Measurements from ENCODE around the gene UBE2D2. TPM values are rescaled to one million over a fixed set of nuclear protein-coding genes. Genes with fewer than 3 reads are reported as not detected.

The UBE2D2 gene
- total and polyA plus RNA-seq, 2 of the 4 experiments (the other 2 are of a cell fraction): 26.9 to 35.7 TPM

DNA sequence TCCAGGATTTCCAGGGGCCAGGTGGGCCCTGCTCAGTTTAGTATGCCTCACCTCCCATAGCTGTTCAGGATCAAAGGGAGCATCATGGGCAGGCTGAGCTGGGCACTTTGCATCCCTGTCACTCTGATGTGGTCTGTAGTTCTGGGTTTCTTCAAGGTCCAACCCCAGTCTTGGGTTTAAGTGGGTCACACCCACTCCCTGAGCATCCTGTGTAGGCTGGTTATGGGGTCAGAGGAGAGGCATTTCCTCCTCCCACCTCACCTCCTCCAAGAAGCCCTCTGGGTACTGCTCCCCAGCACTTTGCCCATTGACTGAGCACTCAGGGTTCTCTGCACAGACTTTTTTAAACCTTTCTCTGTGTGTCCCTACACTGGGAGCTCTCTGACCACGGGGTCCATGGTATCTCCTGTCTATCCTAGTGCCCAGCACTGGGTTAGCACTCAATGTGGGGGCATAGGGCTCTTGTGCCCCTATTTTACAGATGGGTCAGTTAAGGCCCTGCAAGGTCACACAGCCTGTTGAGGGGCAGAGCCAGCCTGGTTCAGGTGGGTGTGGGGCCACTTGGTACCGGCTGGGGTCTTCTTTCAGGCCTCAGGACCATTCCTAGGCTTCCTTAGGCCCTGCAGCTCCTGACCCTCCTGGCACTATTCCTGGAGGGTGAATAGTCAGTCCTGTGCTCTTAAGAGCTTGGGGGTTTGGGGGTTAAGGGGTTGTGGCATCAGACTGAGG, 106.0 kb downstream of the UBE2D2 start:
- peak overlapping the region; percentile 84 to 94 for H4K8ac ChIP-seq (ENCODE audit: low read depth in 2 of 2, low read length in 2 of 2)
- H2BK20ac ChIP-seq (ENCODE audit: low read depth, low read length): peak overlapping the region; percentile 29
- H4K20me1 ChIP-seq (ENCODE audit: insufficient read depth, low read length): 0 out of 2 replicates have a peak, but pooled peaks cover 3% of the 10 kb centered on the region
- no peak overlapping the region for H3K4me3 ChIP-seq (ENCODE audit: insufficient read depth, low read depth, low read length)
- TF ChIP-seq, protein P1, sequence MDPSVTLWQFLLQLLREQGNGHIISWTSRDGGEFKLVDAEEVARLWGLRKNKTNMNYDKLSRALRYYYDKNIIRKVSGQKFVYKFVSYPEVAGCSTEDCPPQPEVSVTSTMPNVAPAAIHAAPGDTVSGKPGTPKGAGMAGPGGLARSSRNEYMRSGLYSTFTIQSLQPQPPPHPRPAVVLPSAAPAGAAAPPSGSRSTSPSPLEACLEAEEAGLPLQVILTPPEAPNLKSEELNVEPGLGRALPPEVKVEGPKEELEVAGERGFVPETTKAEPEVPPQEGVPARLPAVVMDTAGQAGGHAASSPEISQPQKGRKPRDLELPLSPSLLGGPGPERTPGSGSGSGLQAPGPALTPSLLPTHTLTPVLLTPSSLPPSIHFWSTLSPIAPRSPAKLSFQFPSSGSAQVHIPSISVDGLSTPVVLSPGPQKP (IDR thresholded peaks at IDR 0.05; ENCODE audit: borderline replicate concordance, low read depth, low read length): no peak
- TF ChIP-seq FOS (IDR thresholded peaks at IDR 0.05; ENCODE audit: low read depth, low read length): no peak
- TF ChIP-seq POLR2A (IDR thresholded peaks at IDR 0.05; ENCODE audit: low read depth, low read length): 0 out of 2 replicates have a peak, but pooled peaks have one; percentile 12
- no peak for TF ChIP-seq CEBPB (IDR thresholded peaks at IDR 0.05; ENCODE audit: low read depth, low read length)
- no peak for TF ChIP-seq RAD21 (IDR thresholded peaks at IDR 0.05; ENCODE audit: low read length)
- no peak overlapping the region for H3K18ac ChIP-seq (ENCODE audit: low read depth, low read length)
- peak overlapping the region; percentile 46 for H3K14ac ChIP-seq (replicated peaks; ENCODE audit: low read depth, low read length)
- intact Hi-C loops (cut with micrococcal nuclease): no loop called here
- peaks cover 3% of the 10 kb centered on the region; the same call in 1 of the 2 replicates for H3K36me3 ChIP-seq (ENCODE audit: control insufficient read depth, insufficient read depth, low read length)
- ChIA-PET CTCF (no interaction called here), POLR2A (ENCODE audit: unreplicated experiment) (no interaction called here)
- no peaks in the 10 kb centered on the region for H3K9me3 ChIP-seq (ENCODE audit: control insufficient read depth, insufficient read depth, low read length)
- peaks cover 24% of the 10 kb centered on the region for H3K9me1 ChIP-seq (ENCODE audit: insufficient read depth, low read length)
- DNase-seq: no peak
- peak overlapping the region; percentile 88 for H2AK9ac ChIP-seq (replicated peaks; ENCODE audit: low read depth, low read length, poor library complexity)
- peak overlapping the region; percentile 31 for H4K91ac ChIP-seq (ENCODE audit: insufficient read depth, low read depth, low read length)
- H3K27me3 ChIP-seq (ENCODE audit: control insufficient read depth, insufficient read depth, low read length): no peaks in the 10 kb centered on the region
- H2AK5ac ChIP-seq (ENCODE audit: low read depth, low read length): peak overlapping the region; percentile 41
- BruUV-seq (replicated peaks): no TSS peak
- peak overlapping the region; percentile 89 for H3K4ac ChIP-seq (ENCODE audit: low read depth, low read length)
- 0 out of 2 replicates have a peak overlapping the region, but pooled peaks have one; percentile 78 for H3K4me2 ChIP-seq (ENCODE audit: low read depth, low read length)
- in situ Hi-C loops (cut with MboI; ENCODE audit: low sequenced_read_pairs): no loop called here
- peak overlapping the region; percentile 47 for H2BK5ac ChIP-seq (ENCODE audit: low read depth, low read length, poor library complexity, severe bottlenecking)
- 0 out of 3 replicates have a peak overlapping the region, but pooled peaks have one; percentile 19 for H2BK15ac ChIP-seq (ENCODE audit: low read depth, low read length)
- peak overlapping the region; percentile 3; the same call in 1 of the 2 replicates for H3K9ac ChIP-seq (ENCODE audit: low read depth, low read length)
- peaks cover 24% of the 10 kb centered on the region for H3K4me1 ChIP-seq (ENCODE audit: control insufficient read depth, insufficient read depth, low read length)
- H3K56ac ChIP-seq (ENCODE audit: extremely low read depth, insufficient read depth, low read length): 0 out of 2 replicates have a peak overlapping the region, but pooled peaks have one; percentile 18
- H4K5ac ChIP-seq (ENCODE audit: low read depth, low read length): peak overlapping the region; percentile 23; the same call in 1 of the 2 replicates
- peak overlapping the region; percentile 26 for H3K23ac ChIP-seq (ENCODE audit: low read depth, low read length)
- WGBS, 2 experiments (ENCODE audit: extremely low coverage in 2 of 2, insufficient read length in 1 of 2): no CpG with 5 or more reads among the region's 2 CpGs
- ATAC-seq (ENCODE audit: low read depth): peak; percentile 4
- peak overlapping the region; percentile 90 for H2AFZ ChIP-seq (replicated peaks; ENCODE audit: low read length, poor library complexity)
- peak overlapping the region; percentile 90; the same call in 1 of the 2 replicates for H3K27ac ChIP-seq (ENCODE audit: insufficient read depth, low read length)
- peak overlapping the region; percentile 76 for H2BK120ac ChIP-seq (ENCODE audit: low read depth, low read length)
- dilution Hi-C loops (cut with HindIII; ENCODE audit: low sequenced_read_pairs, unreplicated experiment): no loop called here
- H3K79me1 ChIP-seq (ENCODE audit: low read depth in 1 of 2, low read length in 2 of 2): peaks cover 39 to 91% of the 10 kb centered on the region in 2 experiments
